T-helper 22 cell (primary cell): ENCODE results near the gene FRMD5.
"Not testable (repeated sequence)": the region's sequence is repeated elsewhere in the genome, so short reads cannot be mapped to it uniquely, and the experiment has no call there.

Source experiments
- DNase-seq: peaks from one replicate; pipeline ENCODE4 v3.0.0-alpha.2; 2020; ENCODE audit warnings: low read depth

FRMD5 gene

GRCh38 chr15:44032820-44033219 is 162.3 kb downstream of the FRMD5 start:
- not testable (repeated sequence) for DNase-seq

GRCh38 chr15:44029940-44030568 is 165.0 kb downstream of the FRMD5 start:
- no peak for DNase-seq

GRCh38 chr15:44029003-44029402 is 166.1 kb downstream of the FRMD5 start:
- DNase-seq = no peak

- DNase-seq = no peak
These were observed 166.7 kb downstream of the FRMD5 start for GRCh38 chr15:44028349-44028748.

GRCh38 chr15:44024155-44024554 is 170.9 kb downstream of the FRMD5 start:
- DNase-seq = no peak

GRCh38 chr15:44023176-44023575 is 171.9 kb downstream of the FRMD5 start:
- DNase-seq = no peak

- no peak for DNase-seq
These were observed 176.9 kb downstream of the FRMD5 start for GRCh38 chr15:44018151-44018550.

GRCh38 chr15:44015545-44016305 is 179.3 kb downstream of the FRMD5 start:
- DNase-seq = no peak

- no peak for DNase-seq
These were observed 183.7 kb downstream of the FRMD5 start for GRCh38 chr15:44011238-44011854.

GRCh38 chr15:44010089-44010488 is 185.0 kb downstream of the FRMD5 start:
- DNase-seq = no peak

- no peak for DNase-seq
These were observed 186.0 kb downstream of the FRMD5 start for GRCh38 chr15:44009038-44009437.

- not testable (repeated sequence) for DNase-seq
These were observed 194.8 kb downstream of the FRMD5 start for GRCh38 chr15:44000248-44000647.

- no peak for DNase-seq
These were observed 196.5 kb downstream of the FRMD5 start for GRCh38 chr15:43998607-43999006.

GRCh38 chr15:43991206-43991605 is 203.9 kb downstream of the FRMD5 start:
- no peak for DNase-seq

GRCh38 chr15:43989938-43990337 is 205.1 kb downstream of the FRMD5 start:
- DNase-seq = no peak

GRCh38 chr15:43988900-43989299 is 206.2 kb downstream of the FRMD5 start:
- DNase-seq = no peak

GRCh38 chr15:43987924-43988323 is 207.1 kb downstream of the FRMD5 start:
- no peak for DNase-seq

- no peak for DNase-seq
These were observed 208.9 kb downstream of the FRMD5 start for GRCh38 chr15:43985976-43986680.

- DNase-seq = no peak
These were observed 213.5 kb downstream of the FRMD5 start for GRCh38 chr15:43981576-43981975.

GRCh38 chr15:43977072-43977884 is 217.8 kb downstream of the FRMD5 start:
- no peak for DNase-seq

GRCh38 chr15:43975770-43976169 is 219.3 kb downstream of the FRMD5 start:
- DNase-seq = no peak

GRCh38 chr15:43975326-43975725 is 219.7 kb downstream of the FRMD5 start:
- no peak for DNase-seq
